K562 (cell line): ENCODE data around the gene UBN1. TPM values are rescaled to one million over a fixed set of nuclear protein-coding genes. Genes with fewer than 3 reads are reported as not detected.

ENCODE experiments used
- ATF7 ChIP-seq: fragments of 450-650 bp; IDR thresholded peaks from 2 replicates; pipeline ENCODE4 v1.7.1; 2014; ENCODE audit warnings: mild to moderate bottlenecking, moderate library complexity
- BCL6 ChIP-seq: fragments of 250-450 bp; sonication (Bioruptor Pico); IDR thresholded peaks from 2 replicates; pipeline ENCODE4 v1.4.0; 2020
- CBX2 ChIP-seq: fragments of 200-600 bp; sonication (generic); IDR thresholded peaks from one replicate; pipeline ENCODE4 v1.6.1; 2012; ENCODE audit warnings: mild to moderate bottlenecking, low read length, inconsistent platforms; ENCODE audit not compliant: insufficient read depth, poor library complexity, severe bottlenecking
- CREM ChIP-seq: IDR thresholded peaks from 2 replicates; pipeline ENCODE4 v1.6.1; 2014; ENCODE audit warnings: antibody characterized with exemption, low read depth
- CTBP1 ChIP-seq: fragments of 450-650 bp; IDR thresholded peaks from 2 replicates; pipeline ENCODE4 v1.6.1; 2016; ENCODE audit warnings: borderline replicate concordance
- FUS ChIP-seq: fragments of 200-400 bp; formaldehyde crosslinking; optimal IDR thresholded peaks from 2 replicates; pipeline ENCODE3; 2017; ENCODE audit warnings: low read depth, low read length
- MCM3 ChIP-seq: fragments of 450-650 bp; IDR thresholded peaks from 2 replicates; pipeline ENCODE4 v1.6.1; 2016
- MECOM ChIP-seq: fragments of 250-450 bp; sonication (Bioruptor Pico); IDR thresholded peaks from 2 replicates; pipeline ENCODE4 v1.8.0; 2022; ENCODE audit warnings: inconsistent platforms
- MTA3 ChIP-seq: fragments of 450-650 bp; formaldehyde crosslinking; IDR thresholded peaks from 2 replicates; pipeline ENCODE4 v1.6.1; 2017; ENCODE audit warnings: mild to moderate bottlenecking, borderline replicate concordance
- PRPF4 ChIP-seq: fragments of 200-400 bp; formaldehyde crosslinking; IDR thresholded peaks from one replicate; pipeline ENCODE4 v1.6.1; 2017; ENCODE audit warnings: low read length, low read depth, mild to moderate bottlenecking; ENCODE audit not compliant: insufficient read depth, poor library complexity, severe bottlenecking
- RHOXF2B ChIP-seq: fragments of 250-450 bp; sonication (Bioruptor Pico); conservative IDR thresholded peaks from 2 replicates; pipeline ENCODE4 v1.5.1; 2021
- SRSF1 ChIP-seq: fragments of 200-400 bp; formaldehyde crosslinking; IDR thresholded peaks from 2 replicates; pipeline ENCODE4 v1.6.1; 2017; ENCODE audit warnings: mild to moderate bottlenecking, low read depth, low read length, moderate library complexity
- TCFL5 ChIP-seq: fragments of 250-450 bp; sonication (Bioruptor Pico); conservative IDR thresholded peaks from 2 replicates; pipeline ENCODE4 v1.6.1; 2021; ENCODE audit warnings: mild to moderate bottlenecking, moderate library complexity, matching md5 sums
- XRCC4 ChIP-seq: IDR thresholded peaks from one replicate; pipeline ENCODE4 v1.6.1; 2011; ENCODE audit not compliant: insufficient read depth, insufficient read length; ENCODE audit errors: extremely low read depth
- ZNF197 ChIP-seq: fragments of 200-800 bp; sonication (Bioruptor generic); IDR thresholded peaks from 2 replicates; pipeline ENCODE4 v1.6.1; 2016; ENCODE audit warnings: low read depth, missing genetic modification characterization, missing compliant biosample characterization
- ZNF3 ChIP-seq: fragments of 250-450 bp; sonication (Bioruptor Pico); IDR thresholded peaks from 2 replicates; pipeline ENCODE4 v1.5.0; 2021; ENCODE audit warnings: mild to moderate bottlenecking, moderate library complexity
- ZNF583 ChIP-seq: fragments of 250-450 bp; sonication (Bioruptor Pico); IDR thresholded peaks from 2 replicates; pipeline ENCODE4 v1.4.0; 2020
- ZNF695 ChIP-seq: fragments of 450-650 bp; formaldehyde crosslinking; IDR thresholded peaks from 2 replicates; pipeline ENCODE4 v1.4.0; 2020; ENCODE audit warnings: mild to moderate bottlenecking, moderate library complexity
- polyA plus RNA-seq, 8 experiments: library from polyadenylated mRNA; depleted of rRNA in 4 of 8; stranded (reverse) in 5 of 8; unstranded in 3 of 8; fragments of >200 nt; fragmentation: Nextera tagmentation in 2 of 8; fragmentation: Illumina TruSeq in 1 of 8; extraction: Ambion mirVana in 2 of 8; extraction: Trizol in 1 of 8; gene quantifications; 2 replicates each; pipeline versions ENCODE4 v1.2.1 to v1.2.3, GENCODE V29; 2011 to 2014; ENCODE audit warnings: inconsistent platforms in 1 of 8, missing spikeins in 1 of 8
- total RNA-seq, 7 experiments: library from RNA; depleted of rRNA in 6 of 7; stranded (reverse); fragments of >200 nt in 6 of 7; fragmentation: Illumina TruSeq in 2 of 7; extraction: Trizol in 2 of 7; gene quantifications; 2 replicates each; pipeline versions ENCODE4 v1.2.1 to v1.2.3, GENCODE V29; 2011 to 2021; ENCODE audit warnings: low replicate concordance in 1 of 7
- TF ChIP-seq, protein P1 (sequence below): fragments of 250-450 bp; sonication (Bioruptor Pico); IDR thresholded peaks from 2 replicates; pipeline ENCODE4 v1.8.0; 2022; ENCODE audit warnings: inconsistent platforms, mild to moderate bottlenecking, moderate library complexity, borderline replicate concordance
- TF ChIP-seq, protein P2 (sequence below): sonication (generic); formaldehyde crosslinking; IDR thresholded peaks from 2 replicates; pipeline ENCODE4 v1.8.1; 2022; ENCODE audit warnings: missing genetic modification reagents
- TF ChIP-seq, protein P3 (sequence below): fragments of 250-450 bp; sonication (Bioruptor Pico); IDR thresholded peaks from 2 replicates; pipeline ENCODE4 v1.5.0; 2022; ENCODE audit warnings: mild to moderate bottlenecking
- TF ChIP-seq, protein P4 (sequence below): IDR thresholded peaks from 2 replicates; pipeline ENCODE4 v1.6.1; 2014; ENCODE audit warnings: antibody characterized with exemption
- TF ChIP-seq, protein P5 (sequence below): fragments of 450-650 bp; IDR thresholded peaks from 2 replicates; pipeline ENCODE4 v1.6.1; 2016; ENCODE audit warnings: borderline replicate concordance

Gene UBN1
- total and polyA plus RNA-seq, 9 of the 15 experiments (the other 6 are each of a cell fraction or from before 2014, with no cell fraction given), result 1.5 to 45.7 (median 20.6) TPM

DNA sequence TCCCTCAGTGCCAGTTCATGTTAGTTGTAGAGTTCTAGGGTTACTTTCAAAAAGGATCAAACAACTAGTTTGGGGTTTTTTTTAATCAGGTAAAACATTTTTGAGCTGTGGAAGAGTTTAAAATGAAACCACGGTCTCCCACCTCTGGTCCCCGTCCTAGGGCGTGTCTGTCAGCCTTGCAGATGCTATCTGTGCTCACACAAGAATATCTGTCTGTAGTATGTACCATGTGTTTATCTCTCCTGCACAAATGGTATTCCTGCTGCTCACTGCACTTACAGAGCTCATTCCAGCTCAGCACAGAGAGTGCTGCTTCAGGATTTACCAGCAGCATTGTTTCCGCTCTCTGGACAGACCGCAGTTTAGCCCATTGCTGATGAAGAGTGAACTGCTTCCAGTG is 38.9 kb downstream of the UBN1 start (continued):
- TF ChIP-seq RHOXF2B (CRISPR knock-in tag) (no peak), TCFL5 (CRISPR knock-in tag) (no peak), SRSF1 (no peak), XRCC4 (no peak), CREM (peak; percentile 50), ZNF197 (CRISPR knock-in tag) (no peak), CBX2 (no peak), CTBP1 (peak; percentile 83; the same call in 1 of the 2 replicates), ZNF695 (CRISPR knock-in tag) (no peak), ZNF3 (CRISPR knock-in tag) (no peak), MTA3 (0 out of 2 replicates have a peak, but pooled peaks have one; percentile 18), ZNF583 (CRISPR knock-in tag) (no peak), BCL6 (CRISPR knock-in tag) (no peak), FUS (no peak), ATF7 (peak; percentile 40; the same call in 1 of the 2 replicates), MCM3 (no peak), MECOM (CRISPR knock-in tag) (no peak), PRPF4 (no peak)
- TF ChIP-seq, protein P1, sequence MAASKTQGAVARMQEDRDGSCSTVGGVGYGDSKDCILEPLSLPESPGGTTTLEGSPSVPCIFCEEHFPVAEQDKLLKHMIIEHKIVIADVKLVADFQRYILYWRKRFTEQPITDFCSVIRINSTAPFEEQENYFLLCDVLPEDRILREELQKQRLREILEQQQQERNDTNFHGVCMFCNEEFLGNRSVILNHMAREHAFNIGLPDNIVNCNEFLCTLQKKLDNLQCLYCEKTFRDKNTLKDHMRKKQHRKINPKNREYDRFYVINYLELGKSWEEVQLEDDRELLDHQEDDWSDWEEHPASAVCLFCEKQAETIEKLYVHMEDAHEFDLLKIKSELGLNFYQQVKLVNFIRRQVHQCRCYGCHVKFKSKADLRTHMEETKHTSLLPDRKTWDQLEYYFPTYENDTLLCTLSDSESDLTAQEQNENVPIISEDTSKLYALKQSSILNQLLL (CRISPR knock-in tag), result no peak
- TF ChIP-seq, protein P2, sequence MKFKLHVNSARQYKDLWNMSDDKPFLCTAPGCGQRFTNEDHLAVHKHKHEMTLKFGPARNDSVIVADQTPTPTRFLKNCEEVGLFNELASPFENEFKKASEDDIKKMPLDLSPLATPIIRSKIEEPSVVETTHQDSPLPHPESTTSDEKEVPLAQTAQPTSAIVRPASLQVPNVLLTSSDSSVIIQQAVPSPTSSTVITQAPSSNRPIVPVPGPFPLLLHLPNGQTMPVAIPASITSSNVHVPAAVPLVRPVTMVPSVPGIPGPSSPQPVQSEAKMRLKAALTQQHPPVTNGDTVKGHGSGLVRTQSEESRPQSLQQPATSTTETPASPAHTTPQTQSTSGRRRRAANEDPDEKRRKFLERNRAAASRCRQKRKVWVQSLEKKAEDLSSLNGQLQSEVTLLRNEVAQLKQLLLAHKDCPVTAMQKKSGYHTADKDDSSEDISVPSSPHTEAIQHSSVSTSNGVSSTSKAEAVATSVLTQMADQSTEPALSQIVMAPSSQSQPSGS (CRISPR knock-in tag), result no peak
- TF ChIP-seq, protein P3, sequence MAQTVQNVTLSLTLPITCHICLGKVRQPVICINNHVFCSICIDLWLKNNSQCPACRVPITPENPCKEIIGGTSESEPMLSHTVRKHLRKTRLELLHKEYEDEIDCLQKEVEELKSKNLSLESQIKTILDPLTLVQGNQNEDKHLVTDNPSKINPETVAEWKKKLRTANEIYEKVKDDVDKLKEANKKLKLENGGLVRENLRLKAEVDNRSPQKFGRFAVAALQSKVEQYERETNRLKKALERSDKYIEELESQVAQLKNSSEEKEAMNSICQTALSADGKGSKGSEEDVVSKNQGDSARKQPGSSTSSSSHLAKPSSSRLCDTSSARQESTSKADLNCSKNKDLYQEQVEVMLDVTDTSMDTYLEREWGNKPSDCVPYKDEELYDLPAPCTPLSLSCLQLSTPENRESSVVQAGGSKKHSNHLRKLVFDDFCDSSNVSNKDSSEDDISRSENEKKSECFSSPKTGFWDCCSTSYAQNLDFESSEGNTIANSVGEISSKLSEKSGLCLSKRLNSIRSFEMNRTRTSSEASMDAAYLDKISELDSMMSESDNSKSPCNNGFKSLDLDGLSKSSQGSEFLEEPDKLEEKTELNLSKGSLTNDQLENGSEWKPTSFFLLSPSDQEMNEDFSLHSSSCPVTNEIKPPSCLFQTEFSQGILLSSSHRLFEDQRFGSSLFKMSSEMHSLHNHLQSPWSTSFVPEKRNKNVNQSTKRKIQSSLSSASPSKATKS, result no peak
- TF ChIP-seq, protein P4, sequence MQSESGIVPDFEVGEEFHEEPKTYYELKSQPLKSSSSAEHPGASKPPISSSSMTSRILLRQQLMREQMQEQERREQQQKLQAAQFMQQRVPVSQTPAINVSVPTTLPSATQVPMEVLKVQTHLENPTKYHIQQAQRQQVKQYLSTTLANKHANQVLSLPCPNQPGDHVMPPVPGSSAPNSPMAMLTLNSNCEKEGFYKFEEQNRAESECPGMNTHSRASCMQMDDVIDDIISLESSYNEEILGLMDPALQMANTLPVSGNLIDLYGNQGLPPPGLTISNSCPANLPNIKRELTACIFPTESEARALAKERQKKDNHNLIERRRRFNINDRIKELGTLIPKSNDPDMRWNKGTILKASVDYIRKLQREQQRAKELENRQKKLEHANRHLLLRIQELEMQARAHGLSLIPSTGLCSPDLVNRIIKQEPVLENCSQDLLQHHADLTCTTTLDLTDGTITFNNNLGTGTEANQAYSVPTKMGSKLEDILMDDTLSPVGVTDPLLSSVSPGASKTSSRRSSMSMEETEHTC, result no peak
- TF ChIP-seq, protein P5, sequence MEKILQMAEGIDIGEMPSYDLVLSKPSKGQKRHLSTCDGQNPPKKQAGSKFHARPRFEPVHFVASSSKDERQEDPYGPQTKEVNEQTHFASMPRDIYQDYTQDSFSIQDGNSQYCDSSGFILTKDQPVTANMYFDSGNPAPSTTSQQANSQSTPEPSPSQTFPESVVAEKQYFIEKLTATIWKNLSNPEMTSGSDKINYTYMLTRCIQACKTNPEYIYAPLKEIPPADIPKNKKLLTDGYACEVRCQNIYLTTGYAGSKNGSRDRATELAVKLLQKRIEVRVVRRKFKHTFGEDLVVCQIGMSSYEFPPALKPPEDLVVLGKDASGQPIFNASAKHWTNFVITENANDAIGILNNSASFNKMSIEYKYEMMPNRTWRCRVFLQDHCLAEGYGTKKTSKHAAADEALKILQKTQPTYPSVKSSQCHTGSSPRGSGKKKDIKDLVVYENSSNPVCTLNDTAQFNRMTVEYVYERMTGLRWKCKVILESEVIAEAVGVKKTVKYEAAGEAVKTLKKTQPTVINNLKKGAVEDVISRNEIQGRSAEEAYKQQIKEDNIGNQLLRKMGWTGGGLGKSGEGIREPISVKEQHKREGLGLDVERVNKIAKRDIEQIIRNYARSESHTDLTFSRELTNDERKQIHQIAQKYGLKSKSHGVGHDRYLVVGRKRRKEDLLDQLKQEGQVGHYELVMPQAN, result no peak
